HG02759 (cell line): Measurements from ENCODE around the gene NR4A2.
"Not testable (repeated sequence)": the region's sequence is repeated elsewhere in the genome, so short reads cannot be mapped to it uniquely, and the experiment has no call there.

ENCODE experiments used
- ATAC-seq: cut with Tn5 transposase; IDR thresholded peaks from one replicate; pipeline ENCODE4 v1.9.1; 2021; ENCODE audit warnings: mild to moderate bottlenecking, moderate library complexity; ENCODE audit not compliant: unreplicated experiment

The NR4A2 gene

GRCh38 chr2:156322686-156323231 is 9.8 kb downstream of the NR4A2 start:
- peak; percentile 29 for ATAC-seq

DNA sequence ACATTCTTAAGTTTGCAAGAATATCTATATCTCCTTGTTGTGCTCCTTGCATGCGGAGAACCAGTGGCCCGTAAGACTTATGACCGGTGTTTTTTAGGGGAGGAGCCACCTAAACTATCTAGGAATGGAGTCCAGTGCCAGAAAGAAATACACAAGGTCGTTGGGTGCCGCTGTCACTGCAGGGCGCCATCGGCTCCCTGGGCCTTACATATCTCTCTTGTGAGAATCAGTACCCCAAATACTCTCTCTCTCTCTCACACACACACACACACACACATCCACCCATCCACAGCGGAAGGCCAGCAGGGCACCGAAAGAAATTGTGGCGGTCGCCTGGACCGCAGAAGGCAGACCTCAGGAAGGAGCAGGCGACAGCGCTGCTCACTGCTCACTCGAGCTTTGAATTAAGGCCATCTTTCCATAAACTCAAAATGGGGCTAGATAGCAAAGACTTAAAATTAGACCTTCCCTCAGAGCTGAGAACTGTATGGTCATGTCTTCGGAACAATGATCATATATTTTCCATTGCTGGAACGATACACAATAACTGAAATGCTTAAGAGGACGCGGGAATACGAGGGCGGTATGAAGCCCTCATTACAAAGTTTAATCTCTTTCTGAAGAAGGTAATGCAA is 10.4 kb downstream of the NR4A2 start:
- ATAC-seq: peak; percentile 53

GRCh38 chr2:156321243-156321904 is 11.1 kb downstream of the NR4A2 start:
- ATAC-seq: no peak

GRCh38 chr2:156320486-156321098 is 11.9 kb downstream of the NR4A2 start:
- ATAC-seq: no peak

GRCh38 chr2:156319811-156320485 is 12.6 kb downstream of the NR4A2 start:
- peak; percentile 35 for ATAC-seq

- no peak for ATAC-seq
Observed at GRCh38 chr2:156317631-156318030, 14.9 kb downstream of the NR4A2 start.

GRCh38 chr2:156311976-156312375 is 20.5 kb downstream of the NR4A2 start:
- ATAC-seq: no peak

DNA sequence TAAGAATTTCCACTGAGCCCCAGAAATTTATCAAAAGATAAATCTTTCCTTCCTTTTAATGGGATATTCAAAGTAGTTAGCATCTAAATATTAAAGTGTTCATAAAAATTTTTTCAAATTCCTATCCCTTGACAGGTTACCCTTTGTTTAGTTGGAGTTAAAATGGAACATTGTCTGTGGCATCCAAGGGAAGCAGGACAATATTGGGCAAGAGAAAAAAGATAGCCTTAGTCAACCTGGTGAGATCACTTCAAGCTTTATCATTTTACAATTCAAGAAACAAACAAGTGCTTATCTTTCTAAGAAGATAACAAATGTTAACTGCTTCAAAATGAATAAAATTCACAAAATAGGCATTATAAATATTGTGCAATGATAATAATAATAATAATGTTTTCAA is 21.7 kb downstream of the NR4A2 start:
- no peak for ATAC-seq

GRCh38 chr2:156309917-156310316 is 22.6 kb downstream of the NR4A2 start:
- no peak for ATAC-seq

DNA sequence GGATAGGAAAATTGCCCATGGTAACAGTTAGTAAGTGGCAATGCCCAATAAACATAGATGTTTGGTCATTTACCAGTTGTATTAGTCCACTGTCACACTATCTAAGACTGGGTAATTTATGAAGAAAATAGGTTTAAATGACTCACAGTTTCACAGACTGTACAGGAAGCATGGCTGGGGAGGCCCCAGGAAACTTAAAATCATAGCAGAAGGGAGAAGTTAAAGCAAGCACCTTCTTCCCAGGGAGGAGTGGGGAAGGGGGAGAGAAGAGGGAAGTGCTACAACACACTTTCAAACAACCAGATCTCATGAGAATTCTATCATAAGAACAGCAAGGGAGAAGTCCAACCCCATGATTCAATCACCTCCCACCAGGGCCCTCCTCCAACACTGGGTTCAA is 23.4 kb downstream of the NR4A2 start:
- ATAC-seq: peak; percentile 64

DNA sequence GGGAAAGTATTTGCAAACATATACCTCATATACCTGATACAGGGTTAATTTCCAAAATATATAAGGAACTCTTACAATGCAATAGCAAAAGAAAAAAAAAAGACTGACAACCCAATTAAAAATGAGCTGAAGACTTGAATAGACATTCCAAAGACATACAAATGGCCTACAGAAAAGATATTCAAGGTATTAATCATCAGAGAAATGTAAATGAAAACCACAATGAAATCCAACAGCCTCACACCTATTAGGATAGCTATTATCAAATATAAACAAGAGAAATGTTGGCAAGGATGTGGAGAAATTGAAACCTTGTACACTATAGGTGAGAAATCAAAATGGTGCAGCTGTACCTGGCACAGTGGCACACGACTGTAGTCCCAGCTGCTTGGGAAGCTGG is 25.7 kb downstream of the NR4A2 start:
- no peak for ATAC-seq

DNA sequence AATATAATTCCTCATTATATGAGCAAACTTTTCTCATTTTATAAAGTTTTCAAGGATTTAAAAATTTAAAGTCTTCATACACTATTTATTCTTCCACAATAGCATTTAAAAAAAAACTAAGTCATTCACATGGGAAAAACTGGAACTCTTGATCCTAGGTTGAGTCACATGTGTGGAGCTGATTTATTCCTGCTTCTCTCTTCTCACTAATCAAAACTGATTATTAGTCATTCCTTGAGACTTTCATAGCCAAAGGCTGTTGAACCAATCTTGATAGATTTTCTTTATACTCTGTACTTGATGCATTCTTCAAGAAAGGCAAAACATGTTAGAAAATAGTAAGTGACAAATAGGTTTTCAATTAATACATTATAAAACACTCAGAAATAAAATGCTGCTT is 27.4 kb downstream of the NR4A2 start:
- no peak for ATAC-seq

DNA sequence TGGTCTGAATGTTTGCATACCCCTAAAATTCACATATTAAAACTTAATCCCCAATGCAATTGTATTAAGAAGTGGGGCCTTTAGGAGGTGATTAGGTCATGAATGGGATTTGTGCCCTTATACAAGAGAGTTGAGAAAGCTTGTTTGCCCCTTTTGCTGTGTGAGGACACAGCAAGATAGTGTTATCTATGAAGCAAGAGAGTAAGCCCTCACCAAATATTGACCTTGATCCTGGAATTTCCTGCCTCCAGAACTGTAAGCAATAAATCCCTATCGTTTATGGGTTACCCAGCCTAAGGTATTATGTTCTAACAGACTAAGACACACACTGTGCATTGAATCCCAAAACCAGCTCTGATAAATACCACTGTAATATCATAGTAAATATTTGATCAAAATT is 32.2 kb downstream of the NR4A2 start:
- ATAC-seq: no peak

- ATAC-seq: no peak
Observed at GRCh38 chr2:156294945-156295580, 37.5 kb downstream of the NR4A2 start.

- ATAC-seq: not testable (repeated sequence)
Observed at GRCh38 chr2:156293382-156293781, 39.1 kb downstream of the NR4A2 start.

DNA sequence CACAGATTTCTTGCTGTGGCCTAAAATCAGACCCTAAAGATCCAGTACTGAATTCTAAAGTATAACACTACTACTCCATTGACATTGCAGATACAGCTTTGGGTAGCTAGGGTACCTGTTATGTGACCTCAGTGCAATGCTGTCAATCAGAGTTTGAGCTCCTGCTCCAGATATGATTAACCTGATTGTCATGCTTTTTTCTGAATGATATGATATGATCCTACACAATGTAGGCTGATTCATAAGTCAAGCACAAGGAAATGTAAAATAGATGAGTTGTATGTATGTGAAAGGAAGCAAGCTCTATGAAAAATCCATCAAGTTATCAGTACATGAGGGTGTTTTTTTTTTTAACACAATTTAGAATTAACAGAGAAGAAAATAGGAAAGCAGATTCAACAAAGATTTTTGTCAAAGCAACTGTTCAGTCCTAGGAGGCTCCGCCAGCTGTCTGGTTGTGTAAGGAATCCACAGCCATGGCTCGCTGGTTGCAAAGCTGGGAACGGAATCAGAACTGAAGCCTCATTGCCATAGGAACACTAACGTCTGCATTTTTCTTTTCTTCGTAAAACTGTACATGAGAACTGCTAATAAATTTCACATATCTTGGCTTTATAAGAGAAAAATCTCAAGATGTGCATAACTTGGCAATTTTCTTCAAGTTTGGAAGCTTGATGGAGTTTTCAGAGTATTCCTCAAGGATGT is 52.9 kb downstream of the NR4A2 start:
- no peak for ATAC-seq
